GM21528 (cell line): Measurements from ENCODE around the gene NRXN3.
"Not testable (repeated sequence)": the region's sequence is repeated elsewhere in the genome, so short reads cannot be mapped to it uniquely, and the experiment has no call there.

ENCODE experiments used
- ATAC-seq: cut with Tn5 transposase; IDR thresholded peaks from one replicate; pipeline ENCODE4 v1.9.1; 2021; ENCODE audit warnings: mild to moderate bottlenecking, moderate library complexity; ENCODE audit not compliant: unreplicated experiment, low FRiP score

The NRXN3 gene

DNA sequence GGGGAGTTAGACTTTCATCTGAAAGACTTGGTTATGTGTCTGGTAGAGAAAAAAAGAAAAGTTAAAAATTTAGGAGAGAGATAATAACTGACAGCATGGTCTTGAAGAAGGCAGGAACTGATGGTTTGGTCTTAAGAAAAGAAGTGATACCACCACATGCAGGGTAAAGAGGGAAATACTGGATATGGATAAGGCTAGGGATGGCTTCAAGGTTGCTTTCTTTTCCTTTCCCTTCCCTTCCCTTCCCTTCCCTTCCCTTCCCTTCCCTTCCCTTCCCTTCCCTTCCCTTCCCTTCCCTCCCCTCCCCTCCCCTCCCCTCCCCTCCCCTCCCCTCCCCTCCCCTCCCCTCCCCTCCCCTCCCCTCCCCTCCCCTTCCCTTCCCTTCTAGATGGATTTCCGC lies 849.7 kb downstream of the NRXN3 start:
- ATAC-seq: not testable (repeated sequence)

DNA sequence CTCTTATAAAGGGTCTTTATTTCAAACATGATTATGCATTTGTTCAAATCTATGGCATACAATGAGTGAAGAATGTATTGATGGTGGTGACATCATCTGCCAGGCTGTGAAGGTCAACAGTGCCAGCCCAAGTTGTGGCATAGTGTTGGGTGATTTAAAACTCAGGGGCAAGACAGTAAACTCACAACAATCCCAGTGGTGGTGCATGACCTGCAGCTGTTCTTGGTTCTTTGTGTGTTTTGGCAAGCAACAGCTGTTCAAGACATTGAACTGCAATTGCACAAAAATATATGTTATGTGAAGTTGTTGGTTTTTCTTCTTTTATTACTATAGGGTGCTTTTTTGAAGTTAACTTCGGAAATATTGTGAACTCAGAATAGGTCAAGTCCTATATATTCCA lies 851.6 kb downstream of the NRXN3 start:
- no peak for ATAC-seq

DNA sequence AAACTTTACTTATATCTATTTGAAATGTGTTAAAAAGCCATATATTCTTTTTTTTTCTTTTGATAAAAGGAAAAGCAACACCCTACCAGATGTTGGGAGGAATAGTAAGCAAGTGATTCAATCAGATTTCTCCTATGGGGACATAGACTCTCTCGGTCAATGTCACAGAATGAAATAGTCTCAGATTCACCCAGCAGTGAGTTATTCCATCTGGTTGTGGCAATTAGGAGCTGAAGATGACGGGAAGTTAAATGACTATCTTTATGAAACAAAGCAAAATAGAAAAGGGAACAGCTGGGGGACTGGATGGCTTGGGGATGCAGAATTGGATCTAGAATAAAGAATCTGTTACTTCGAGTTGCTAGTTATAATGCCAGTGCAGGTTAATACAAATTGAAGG lies 857.0 kb downstream of the NRXN3 start:
- no peak for ATAC-seq

DNA sequence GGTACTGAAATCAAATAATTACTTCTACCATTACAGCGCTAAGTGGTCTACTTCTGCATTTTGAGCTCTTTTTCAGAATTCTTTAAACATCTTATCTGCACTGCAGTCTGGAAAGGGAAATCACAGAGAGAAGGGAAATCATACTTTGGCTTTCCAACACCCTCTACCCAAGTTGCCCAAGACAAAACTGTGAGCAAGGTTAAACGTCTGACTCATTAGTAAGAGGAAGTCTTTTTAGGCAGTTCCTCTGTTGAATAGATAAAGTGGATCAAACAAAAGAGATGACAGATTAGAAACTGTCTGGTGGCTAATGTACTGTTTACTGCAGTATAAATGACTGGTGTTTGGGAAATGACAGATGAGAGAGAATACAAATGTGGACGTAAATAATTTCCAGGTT lies 858.1 kb downstream of the NRXN3 start:
- ATAC-seq: no peak

DNA sequence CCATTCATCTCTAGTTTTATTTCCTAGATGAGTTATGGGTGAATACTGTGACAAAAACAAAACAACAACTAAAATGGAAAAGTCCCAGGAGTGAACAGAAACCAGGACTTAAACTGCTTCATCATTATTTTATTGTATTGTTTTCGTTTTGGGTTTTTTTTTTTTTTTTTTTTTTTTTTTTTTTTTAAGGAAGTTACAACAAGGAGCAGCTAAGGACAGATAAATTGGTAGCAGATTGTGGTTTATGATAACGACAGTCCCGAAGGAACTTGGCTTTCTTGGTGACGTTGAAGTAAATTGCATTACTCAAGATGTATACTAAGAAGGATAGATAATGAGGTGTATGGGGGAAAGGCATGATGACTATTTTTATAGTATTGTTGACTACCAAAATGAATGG lies 866.3 kb downstream of the NRXN3 start:
- ATAC-seq: no peak

DNA sequence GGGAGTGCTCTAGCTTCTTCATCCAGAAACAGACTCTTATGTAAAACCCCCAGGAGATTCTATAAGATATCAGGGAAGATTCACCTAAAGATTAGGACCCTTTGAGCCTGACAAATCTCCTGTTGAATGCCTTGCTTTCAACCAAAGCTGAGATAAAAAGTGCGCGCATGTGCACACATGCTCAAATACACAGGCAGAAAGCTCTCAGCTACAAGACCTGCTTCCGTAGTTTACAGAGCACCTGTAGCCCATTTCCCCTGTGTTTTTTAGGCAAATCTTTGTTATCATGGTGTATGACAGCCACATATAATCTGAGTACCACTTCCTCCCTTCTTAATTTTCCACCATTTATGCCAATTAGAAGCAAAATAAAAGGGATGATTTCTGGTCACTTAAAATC lies 866.9 kb downstream of the NRXN3 start:
- no peak for ATAC-seq

DNA sequence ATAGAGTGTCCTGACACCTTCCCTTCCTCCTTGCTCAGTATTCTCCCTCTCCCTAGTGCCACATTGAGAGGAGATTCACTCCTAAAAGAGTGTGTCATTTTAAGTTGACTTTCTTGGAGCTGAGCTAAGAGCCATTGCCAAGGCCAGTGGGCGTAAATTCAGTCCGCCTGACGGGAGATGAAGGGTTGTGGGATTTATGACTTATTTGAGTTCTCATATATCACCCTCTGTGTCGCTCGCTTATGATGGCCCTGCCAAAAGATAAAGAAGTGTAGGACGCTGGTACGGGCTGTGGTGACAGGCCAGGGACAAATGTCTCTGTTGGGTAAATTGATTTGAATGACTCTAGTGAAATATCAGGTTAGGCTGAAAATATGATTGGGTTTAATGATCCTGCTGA lies 867.4 kb downstream of the NRXN3 start:
- ATAC-seq: no peak

DNA sequence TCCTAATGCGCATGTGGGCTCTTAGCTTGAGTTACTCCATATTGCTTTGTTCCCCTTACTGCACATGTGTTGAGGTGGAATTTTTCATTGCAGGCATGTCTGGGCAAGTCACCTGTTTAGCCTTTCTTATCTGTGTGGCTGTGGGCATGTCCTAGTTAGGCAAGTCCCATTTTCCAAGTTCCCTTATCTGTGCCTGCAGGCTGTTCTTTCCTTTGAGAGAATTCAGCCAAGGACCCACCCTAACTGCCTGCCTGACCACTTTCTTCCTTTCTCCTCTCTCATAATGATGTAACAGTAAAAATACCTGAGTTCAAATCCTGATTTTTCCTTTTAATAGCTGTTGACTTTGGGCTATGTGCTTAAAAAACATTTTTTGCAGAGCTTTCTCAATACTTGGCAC lies 870.6 kb downstream of the NRXN3 start:
- ATAC-seq: no peak

DNA sequence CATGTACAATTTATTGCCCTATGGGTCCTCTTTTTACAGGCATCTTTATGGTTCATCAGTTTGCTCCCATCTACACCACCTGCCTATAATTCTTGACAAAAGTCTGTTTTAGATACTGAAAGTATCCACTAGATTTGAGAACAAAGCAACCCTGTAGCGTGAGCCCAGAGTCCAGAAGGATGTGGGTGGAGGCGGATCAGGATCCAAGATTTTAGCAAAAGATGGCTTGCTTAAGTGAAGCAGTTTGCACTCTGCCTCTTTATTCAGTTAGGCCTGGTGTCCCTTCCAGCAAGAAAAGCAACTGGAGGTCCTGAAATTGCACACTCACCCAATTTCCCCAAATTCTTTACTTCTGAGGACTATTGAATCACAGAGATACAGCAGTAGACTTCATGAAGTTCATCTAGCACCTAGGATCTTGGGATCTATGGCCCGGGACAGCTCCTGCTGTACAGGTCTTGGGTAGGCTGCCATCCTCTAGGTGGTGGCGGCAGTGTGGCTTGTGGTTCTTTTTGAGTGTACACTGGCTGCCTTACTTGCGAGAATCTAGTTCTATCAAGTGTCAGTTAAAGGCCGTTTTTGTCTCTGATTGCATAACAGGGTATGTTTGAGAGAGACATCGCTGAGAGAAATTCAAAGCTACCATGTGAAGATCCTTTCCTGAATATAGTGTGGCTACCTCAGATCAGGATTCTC lies 873.2 kb downstream of the NRXN3 start:
- no peak for ATAC-seq

DNA sequence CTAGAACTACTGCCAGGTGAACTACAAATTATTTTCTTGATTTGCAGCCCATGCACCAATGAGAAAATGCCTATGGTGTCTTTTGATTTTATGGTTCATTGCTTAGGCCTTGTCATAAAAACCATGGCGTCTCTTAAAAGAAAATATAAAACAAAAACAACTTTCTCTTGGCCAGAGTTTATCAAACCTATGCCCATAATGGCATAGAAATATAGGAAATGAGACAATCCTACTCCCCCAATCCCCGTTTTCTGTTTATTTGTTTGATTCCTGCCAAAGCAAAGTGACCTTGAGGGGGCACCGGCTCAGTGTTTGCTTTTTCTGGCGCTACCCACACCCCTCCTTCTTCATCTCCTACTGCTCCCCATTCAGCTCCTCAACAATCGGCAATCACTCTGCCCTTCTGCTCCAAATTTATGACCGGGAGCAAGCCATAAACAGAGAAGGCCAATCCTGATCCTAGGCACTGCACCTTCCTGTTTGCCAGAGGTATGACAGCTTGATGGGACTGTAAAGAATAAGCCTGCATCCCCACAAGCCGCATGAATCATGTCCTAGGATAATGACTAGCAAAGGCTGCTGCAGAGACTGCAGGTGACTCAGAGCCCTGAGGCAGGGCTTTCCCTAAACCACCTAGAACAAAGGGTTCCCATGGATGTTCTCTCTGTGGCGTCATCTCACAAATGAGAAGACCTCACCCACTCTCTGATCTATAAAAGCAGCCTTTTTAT lies 874.9 kb downstream of the NRXN3 start:
- no peak for ATAC-seq

DNA sequence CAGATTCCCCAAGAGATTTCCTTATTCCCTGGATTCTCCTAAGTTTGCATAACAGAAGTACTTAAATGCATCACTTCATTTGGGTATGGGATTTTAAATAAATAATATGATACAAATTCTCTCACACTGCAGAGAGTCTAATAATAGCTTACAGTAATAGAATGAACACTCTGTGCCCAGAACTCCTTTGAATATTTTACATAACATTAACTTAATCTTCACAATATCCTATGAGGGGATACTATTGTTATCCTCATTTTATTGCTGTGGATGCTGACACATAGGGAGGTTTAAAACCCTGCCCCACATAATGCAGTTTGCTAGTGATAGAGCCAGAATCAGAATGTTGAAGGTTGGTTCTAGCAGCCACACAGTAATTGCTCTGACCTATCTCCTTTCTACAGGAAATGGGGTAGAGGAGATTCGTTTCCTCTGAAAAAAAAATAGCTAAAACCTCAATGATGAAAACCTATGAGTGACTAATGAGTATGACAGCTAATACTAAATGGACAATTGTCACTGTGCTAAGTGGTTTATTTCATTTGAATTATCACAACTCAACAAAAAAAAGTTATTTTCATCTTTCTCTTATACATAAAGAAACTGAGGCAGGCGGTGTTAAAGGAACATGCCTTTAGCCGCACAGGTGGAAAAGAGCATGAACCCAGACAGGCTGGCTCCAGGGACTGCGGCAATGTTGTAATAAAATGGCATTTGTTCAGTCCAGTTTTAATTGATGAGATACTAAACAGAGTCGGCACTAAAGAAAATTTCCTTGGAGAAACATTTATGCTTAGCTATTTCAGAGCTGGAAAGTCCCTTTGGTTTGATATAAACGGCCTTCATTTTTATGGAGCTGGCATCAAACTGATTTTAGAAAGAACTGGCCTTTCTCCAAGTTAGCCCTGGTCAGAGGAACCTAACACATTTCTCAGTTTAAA lies 880.9 kb downstream of the NRXN3 start:
- ATAC-seq: no peak

DNA sequence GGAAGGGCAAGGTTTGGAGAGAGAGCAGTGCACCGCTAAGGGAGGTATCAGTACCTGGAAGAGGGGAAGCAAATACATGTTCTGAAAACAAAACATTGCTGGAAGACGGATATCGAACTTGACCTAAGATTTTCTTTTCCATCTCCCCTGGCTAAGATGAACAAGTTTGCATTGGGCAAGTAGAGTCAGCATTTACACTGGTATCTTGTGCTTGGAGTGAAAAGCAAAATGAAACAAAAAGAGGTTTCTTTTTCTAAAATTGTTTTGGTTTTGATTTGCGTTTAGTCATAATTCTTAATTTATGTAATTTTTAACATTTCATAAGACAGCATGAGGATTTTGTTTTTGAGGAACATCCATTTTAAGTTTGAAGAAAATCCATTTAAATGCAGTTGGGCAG lies 881.6 kb downstream of the NRXN3 start:
- no peak for ATAC-seq

DNA sequence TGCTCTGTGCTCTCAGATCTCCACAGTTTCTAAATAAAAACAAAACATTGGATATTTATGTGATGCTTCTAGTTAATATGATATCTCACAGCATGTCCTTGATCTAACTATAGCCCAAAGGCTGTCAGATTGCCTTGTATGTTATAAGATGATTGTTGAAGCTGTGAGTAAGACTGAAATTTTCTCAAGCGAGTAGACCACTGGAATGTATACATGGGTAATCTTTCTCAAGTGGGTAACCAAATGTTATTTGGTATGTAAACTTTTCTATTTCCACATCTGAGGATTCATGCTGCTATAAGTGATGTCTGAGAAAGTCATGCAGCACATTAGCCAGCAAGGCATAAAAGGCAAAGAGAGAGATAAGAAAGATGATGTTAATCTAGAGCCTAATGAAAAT lies 886.7 kb downstream of the NRXN3 start:
- no peak for ATAC-seq

DNA sequence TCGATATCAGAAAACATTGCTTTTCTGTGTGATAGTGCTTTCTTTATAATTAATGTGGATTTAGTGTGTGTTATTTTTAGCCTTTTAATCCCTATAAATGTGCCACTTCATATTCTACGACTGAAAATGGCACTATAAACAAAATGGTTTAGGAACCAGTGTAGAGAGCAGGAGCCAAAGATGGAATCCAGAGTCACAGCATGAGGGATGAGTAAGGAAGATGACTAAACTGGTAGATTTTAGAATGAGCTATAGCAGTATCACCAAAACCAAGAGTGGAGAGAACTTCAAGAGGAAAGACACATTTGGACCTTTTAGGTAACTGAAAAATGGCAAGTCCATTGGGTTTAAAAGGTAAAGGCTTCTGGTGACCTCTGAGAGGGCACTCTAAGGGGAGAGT lies 887.2 kb downstream of the NRXN3 start:
- ATAC-seq: no peak

DNA sequence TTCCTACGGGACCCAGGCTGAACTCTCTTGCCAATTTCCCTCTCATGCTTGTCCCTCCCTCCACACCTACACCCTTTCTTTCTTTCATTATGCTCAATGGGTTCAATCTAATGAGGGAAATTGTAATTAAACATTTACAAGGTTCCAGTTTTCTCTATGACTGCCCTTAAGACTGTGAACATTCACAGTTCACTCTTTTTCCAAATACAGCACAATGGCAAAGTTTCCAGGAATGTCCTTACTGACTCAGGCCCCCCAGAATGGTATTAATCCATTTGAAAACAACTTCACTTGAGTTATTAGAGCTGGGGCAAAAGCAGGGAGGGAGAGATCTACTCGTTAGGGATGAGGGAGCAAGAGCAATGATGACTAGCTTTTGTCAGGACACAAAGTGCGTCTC lies 892.1 kb downstream of the NRXN3 start:
- ATAC-seq: no peak

DNA sequence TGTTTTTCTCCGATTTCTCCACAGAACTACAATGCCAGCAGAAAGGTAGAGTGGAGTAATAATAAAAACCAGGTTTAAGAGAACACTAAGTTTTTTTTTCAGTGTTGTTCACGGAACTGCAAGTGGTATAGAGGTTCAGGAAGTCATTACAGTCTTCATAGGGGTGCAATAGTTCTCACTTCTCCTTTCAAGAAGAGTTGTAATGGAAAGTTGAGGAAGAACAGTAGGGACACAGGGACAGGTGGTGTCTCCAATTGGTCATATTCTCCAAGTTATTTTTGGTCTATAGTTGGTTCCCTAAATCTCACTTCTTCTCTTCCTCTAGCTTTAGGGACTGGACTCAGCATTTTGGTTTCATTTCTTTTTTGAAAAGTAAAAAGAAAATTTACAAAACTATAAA lies 894.0 kb downstream of the NRXN3 start:
- no peak for ATAC-seq

DNA sequence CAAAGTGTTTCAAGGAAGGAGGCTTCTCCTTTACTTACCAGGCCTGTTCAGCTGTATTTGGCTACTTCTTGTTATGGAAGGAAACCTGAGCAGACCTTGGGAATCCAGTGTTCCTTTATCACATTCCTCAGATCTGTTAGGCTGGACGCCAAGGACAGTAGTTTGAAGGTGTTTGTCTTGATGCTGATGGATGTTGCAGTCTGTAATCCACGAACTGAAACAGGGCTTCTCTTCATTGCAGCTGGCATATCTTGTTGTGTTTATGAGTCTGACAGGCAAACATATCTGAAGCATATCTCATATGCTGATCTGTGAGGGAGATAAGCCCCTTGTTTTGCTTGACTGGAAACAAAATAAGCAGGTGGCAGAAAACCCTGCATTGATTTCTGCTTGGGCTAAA lies 904.3 kb downstream of the NRXN3 start:
- no peak for ATAC-seq

DNA sequence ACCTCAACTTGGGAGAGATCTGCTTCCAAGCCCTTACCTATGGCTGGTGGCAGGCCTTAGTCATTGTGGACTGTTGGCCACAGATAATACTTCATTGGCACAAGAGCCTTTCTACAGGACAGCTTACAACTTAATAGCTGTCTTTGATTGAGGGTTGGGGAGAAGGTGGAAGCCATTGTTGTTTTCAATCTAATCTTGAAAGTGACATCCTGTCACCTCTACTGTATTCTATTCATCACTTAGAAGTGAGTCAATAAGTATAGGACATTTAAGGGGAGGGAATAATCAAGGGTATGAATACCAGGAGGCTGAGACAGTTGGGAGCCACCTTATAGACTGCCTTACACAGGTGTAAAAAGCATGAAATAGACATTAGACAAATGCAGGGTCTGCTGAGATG lies 906.3 kb downstream of the NRXN3 start:
- no peak for ATAC-seq

DNA sequence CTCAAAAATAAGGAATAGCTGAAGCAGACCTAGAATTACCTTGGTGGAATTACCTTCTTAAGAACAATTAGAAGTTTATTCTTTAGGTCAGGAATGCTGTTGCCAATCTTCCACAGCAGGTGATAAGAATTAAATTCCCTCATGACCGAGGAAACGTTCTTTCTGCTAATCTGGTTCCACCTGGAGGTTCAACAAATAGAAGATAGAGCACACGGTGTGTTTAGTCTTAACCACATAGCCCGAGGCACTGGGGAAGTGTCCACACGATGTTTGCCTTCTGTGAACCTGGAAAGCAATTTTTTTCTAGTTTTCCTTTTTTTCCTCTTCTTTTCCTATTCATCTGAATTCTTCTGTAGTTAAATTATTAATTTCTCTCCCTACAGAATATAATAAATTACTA lies 906.9 kb downstream of the NRXN3 start:
- ATAC-seq: no peak

DNA sequence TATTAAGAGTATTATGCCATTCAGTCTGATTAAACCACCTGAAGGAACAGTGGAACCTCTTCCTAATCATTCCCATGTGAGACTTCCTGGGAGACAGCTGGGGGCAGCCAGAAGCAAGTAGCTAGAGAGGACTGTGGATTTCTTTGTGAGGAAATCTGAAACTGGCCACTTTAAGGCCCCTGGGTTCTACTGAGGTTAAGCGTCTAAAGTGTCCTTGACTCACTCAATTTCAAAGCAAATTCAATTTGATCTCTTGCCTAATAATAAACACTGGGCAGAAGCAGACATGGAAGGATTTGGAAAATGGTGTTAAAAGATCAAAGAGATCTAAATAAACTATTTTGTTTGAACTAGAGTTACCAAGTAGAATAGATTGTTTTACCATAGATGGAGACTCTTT lies 909.9 kb downstream of the NRXN3 start:
- ATAC-seq: no peak

DNA sequence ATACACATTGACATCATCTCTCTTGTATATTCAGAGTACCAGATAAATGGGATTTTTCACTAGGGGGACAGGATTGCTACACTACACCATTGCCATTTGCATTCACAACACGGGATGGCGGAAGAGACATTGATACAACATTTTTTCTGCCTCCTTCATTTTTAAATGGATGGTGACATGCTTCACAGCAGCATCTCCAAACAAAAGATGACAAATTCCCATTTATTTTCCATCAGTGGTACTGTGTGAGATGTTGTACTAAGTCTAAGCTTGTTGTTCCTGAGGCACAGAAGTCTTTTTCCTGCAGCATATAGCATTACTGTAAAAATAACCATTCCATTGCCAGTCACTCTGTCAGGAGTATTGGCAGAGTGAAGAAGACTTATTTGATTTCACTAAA lies 912.7 kb downstream of the NRXN3 start:
- ATAC-seq: no peak
